ENCODE data around the gene ELAC1.

ELAC1 gene

GRCh38 chr18:51017140-51017879, 49.5 kb downstream of the ELAC1 start:
- no peak for DNase-seq (ENCODE audit: low read depth)

GRCh38 chr18:51020536-51020935, 52.7 kb downstream of the ELAC1 start:
- DNase-seq (ENCODE audit: low read depth): no peak

GRCh38 chr18:51021226-51021965, 53.6 kb downstream of the ELAC1 start:
- DNase-seq (ENCODE audit: low read depth): no peak

- no peak for DNase-seq (ENCODE audit: low read depth)
Measured at GRCh38 chr18:51025512-51025911, 57.7 kb downstream of the ELAC1 start.

- no peak for DNase-seq (ENCODE audit: low read depth)
Measured at GRCh38 chr18:51028201-51028805, 60.5 kb downstream of the ELAC1 start.

GRCh38 chr18:51029378-51029693, 61.5 kb downstream of the ELAC1 start:
- no peak for DNase-seq (ENCODE audit: low read depth)

- peak; percentile 79 for DNase-seq (ENCODE audit: low read depth)
Measured at GRCh38 chr18:51029694-51030536, 62.1 kb downstream of the ELAC1 start, which contains the start of gene SMAD4. SMAD4 (plus strand) TSS chr18:51030213; CDS start chr18:51047047, 16,834 bp downstream.

- DNase-seq (ENCODE audit: low read depth): no peak
Measured at GRCh38 chr18:51030537-51031258, 62.9 kb downstream of the ELAC1 start.

GRCh38 chr18:51032193-51032592, 64.4 kb downstream of the ELAC1 start:
- no peak for DNase-seq (ENCODE audit: low read depth)

GRCh38 chr18:51037230-51037629, 69.4 kb downstream of the ELAC1 start:
- DNase-seq (ENCODE audit: low read depth): no peak

Data from HS-27A (cell line).